CD4-positive, alpha-beta T cell treated with Interferon alpha-2 for 1 hour (primary cell): ENCODE measurements around the gene STK32C.
"Not testable (repeated sequence)": the region's sequence is repeated elsewhere in the genome, so short reads cannot be mapped to it uniquely, and the experiment has no call there.

Experiments used
- DNase-seq, 2 donors: peaks; one replicate each; pipeline ENCODE4 v3.0.0-alpha.2; 2020 to 2022

STK32C gene

GRCh38 chr10:132299371-132300336 is 8.1 kb downstream of the STK32C start:
- no peak for DNase-seq

- no peak for DNase-seq
Observed at GRCh38 chr10:132298038-132298881, 9.5 kb downstream of the STK32C start.

- DNase-seq, result no peak
Observed at GRCh38 chr10:132297526-132297925, 10.2 kb downstream of the STK32C start.

GRCh38 chr10:132296666-132297443 is 10.9 kb downstream of the STK32C start:
- no peak for DNase-seq

- not testable (repeated sequence) for DNase-seq
Observed at GRCh38 chr10:132295481-132295880, 12.3 kb downstream of the STK32C start.

- no peak for DNase-seq
Observed at GRCh38 chr10:132294561-132295318, 13.0 kb downstream of the STK32C start.

- DNase-seq, result no peak
Observed at GRCh38 chr10:132293813-132294520, 13.8 kb downstream of the STK32C start.

- no peak for DNase-seq
Observed at GRCh38 chr10:132293201-132293812, 14.4 kb downstream of the STK32C start.

GRCh38 chr10:132292287-132293200 is 15.2 kb downstream of the STK32C start:
- no peak for DNase-seq

GRCh38 chr10:132291826-132292225 is 15.9 kb downstream of the STK32C start:
- DNase-seq, result no peak

GRCh38 chr10:132290631-132291030 is 17.1 kb downstream of the STK32C start:
- DNase-seq, result no peak

- DNase-seq, result no peak
Observed at GRCh38 chr10:132289439-132289838, 18.3 kb downstream of the STK32C start.

GRCh38 chr10:132283604-132284382 is 24.0 kb downstream of the STK32C start:
- DNase-seq, result no peak

GRCh38 chr10:132282667-132283603 is 24.8 kb downstream of the STK32C start:
- DNase-seq, result no peak

GRCh38 chr10:132281915-132282666 is 25.7 kb downstream of the STK32C start:
- no peak for DNase-seq

GRCh38 chr10:132280646-132281074 is 27.1 kb downstream of the STK32C start:
- no peak for DNase-seq
